ENCODE data around the gene ZMIZ1. TPM values are rescaled to one million over a fixed set of nuclear protein-coding genes. Genes with fewer than 3 reads are reported as not detected.
A peak's percentile ranks its signal among the peaks of the same experiment; 100 is the strongest.

ZMIZ1 gene
- total RNA-seq, 1 donor from 2014 or later: 93.9 TPM

- intact Hi-C loops (cut with micrococcal nuclease): no loop called here
- no peak for DNase-seq
- H3K27ac Mint-ChIP-seq: no peak overlapping the region
- H3K36me3 Mint-ChIP-seq (ENCODE audit: low read depth): no peaks in the 10 kb centered on the region
- H3K4me1 Mint-ChIP-seq: peaks cover 26% of the 10 kb centered on the region
- no peaks in the 10 kb centered on the region for H3K27me3 Mint-ChIP-seq
- peak; percentile 56 for ATAC-seq (ENCODE audit: low read depth)
- ChIA-PET CTCF (interaction anchor here (1.1 kb wide), 1 partner anchor 36 kb away, joined by 6 read pairs; no protein-coding TSS in a partner anchor), POLR2A (no interaction called here)
- H3K4me3 Mint-ChIP-seq: no peak overlapping the region
- H3K9me3 Mint-ChIP-seq: no peaks in the 10 kb centered on the region
- TF ChIP-seq CTCF (IDR thresholded peaks at IDR 0.05): no peak
Observed at GRCh38 chr10:79230850-79231249, 162.1 kb downstream of the ZMIZ1 start.

DNA sequence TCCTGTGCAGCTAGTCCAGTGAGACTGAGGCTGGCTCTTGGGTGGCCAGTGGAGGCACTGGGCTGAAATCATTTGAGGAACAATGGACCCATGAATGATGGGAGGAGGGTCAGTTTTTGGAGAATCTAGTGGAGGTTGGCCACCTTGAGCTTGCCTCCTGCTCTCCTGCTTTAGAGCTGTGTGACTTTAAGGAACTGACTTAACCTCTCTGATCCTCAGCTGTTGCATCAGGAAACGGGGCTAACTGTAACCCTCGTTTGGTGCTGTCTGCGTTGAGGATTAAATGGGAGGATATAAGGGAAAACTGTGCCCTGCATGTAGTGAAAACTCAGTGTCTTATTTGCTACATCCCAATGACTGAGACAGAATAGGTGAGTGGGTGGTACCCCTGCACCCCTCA, 163.1 kb downstream of the ZMIZ1 start:
- Mint-ChIP-seq H3K9me3 (no peaks in the 10 kb centered on the region), H3K4me3 (no peak overlapping the region), H3K4me1 (peaks cover 26% of the 10 kb centered on the region), H3K27ac (no peak overlapping the region), H3K27me3 (no peaks in the 10 kb centered on the region), H3K36me3 (ENCODE audit: low read depth) (no peaks in the 10 kb centered on the region)
- DNase-seq (no peak), ATAC-seq (ENCODE audit: low read depth) (no peak)
- ChIA-PET CTCF (no interaction called here), POLR2A (interaction anchor here (0.7 kb wide), 1 partner anchor 19 kb away, joined by 3 read pairs; no protein-coding TSS in a partner anchor)
- TF ChIP-seq CTCF (IDR thresholded peaks at IDR 0.05): no peak
- intact Hi-C loops (cut with micrococcal nuclease): no loop called here

GRCh38 chr10:79232864-79233263, 164.1 kb downstream of the ZMIZ1 start:
- DNase-seq (no peak), ATAC-seq (ENCODE audit: low read depth) (no peak)
- Mint-ChIP-seq H3K27ac (no peak overlapping the region), H3K27me3 (no peaks in the 10 kb centered on the region), H3K36me3 (ENCODE audit: low read depth) (no peaks in the 10 kb centered on the region), H3K4me3 (no peak overlapping the region), H3K9me3 (no peaks in the 10 kb centered on the region), H3K4me1 (peaks cover 24% of the 10 kb centered on the region)
- intact Hi-C loops (cut with micrococcal nuclease): loop anchor here (1.0 kb wide), 1 partner anchor 9 kb away; no protein-coding TSS in a partner anchor
- ChIA-PET POLR2A (no interaction called here), CTCF (no interaction called here)
- no peak for TF ChIP-seq CTCF (IDR thresholded peaks at IDR 0.05)

DNA sequence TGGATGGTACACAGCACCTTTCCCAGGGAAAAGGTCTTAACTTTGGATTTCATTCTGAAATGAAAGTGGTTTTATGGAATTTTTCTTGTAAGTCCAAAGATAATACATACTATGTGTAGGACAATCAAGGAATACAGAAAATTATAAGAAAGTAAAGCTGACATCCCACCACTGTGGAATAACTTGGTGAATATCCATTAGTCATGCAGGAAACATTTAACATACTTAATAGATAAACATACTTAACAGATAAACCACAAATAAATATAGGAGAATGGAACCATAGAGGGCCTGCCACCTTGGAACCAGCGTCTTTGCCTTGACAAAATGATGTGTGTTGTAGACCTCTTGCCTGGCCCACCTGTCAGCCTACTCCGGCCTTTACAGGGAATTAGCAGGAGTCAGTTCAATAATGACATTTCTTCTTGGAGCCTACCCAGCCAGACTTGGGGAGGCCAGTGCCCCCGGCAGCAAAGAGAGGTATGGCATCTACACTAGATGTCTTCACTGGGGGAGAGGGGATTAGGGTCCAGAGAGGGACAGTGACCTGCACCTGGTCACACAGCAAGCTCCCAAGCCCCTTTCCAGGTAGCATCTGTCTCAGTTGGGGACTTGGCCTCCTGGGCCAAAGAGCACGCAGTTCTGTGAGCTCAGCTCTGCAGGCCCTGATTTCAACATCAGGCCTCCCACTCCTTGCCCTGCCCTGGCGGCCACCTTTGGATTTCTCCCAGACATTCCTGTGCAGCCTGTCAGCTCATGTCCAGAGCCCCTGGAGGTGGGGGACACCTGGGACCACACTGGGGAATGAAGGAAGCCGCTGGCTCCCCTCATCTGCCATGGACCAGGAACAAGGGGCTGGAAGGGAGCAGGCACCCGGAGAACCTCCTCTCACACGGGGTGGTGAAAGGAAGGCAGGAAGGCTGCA, 165.9 kb downstream of the ZMIZ1 start:
- ATAC-seq (ENCODE audit: low read depth): no peak
- no peak overlapping the region for H3K27ac Mint-ChIP-seq
- H3K27me3 Mint-ChIP-seq: no peaks in the 10 kb centered on the region
- H3K4me1 Mint-ChIP-seq: peaks cover 12% of the 10 kb centered on the region
- H3K9me3 Mint-ChIP-seq: no peaks in the 10 kb centered on the region
- ChIA-PET POLR2A (interaction anchor here (0.8 to 1.5 kb wide), 2 partner anchors 8 to 31 kb away, joined by 3 read pairs; no protein-coding TSS in a partner anchor), CTCF (no interaction called here)
- no peak overlapping the region for H3K4me3 Mint-ChIP-seq
- no peak for TF ChIP-seq CTCF (IDR thresholded peaks at IDR 0.05)
- no peaks in the 10 kb centered on the region for H3K36me3 Mint-ChIP-seq (ENCODE audit: low read depth)
- DNase-seq: no peak
- intact Hi-C loops (cut with micrococcal nuclease): no loop called here

DNA sequence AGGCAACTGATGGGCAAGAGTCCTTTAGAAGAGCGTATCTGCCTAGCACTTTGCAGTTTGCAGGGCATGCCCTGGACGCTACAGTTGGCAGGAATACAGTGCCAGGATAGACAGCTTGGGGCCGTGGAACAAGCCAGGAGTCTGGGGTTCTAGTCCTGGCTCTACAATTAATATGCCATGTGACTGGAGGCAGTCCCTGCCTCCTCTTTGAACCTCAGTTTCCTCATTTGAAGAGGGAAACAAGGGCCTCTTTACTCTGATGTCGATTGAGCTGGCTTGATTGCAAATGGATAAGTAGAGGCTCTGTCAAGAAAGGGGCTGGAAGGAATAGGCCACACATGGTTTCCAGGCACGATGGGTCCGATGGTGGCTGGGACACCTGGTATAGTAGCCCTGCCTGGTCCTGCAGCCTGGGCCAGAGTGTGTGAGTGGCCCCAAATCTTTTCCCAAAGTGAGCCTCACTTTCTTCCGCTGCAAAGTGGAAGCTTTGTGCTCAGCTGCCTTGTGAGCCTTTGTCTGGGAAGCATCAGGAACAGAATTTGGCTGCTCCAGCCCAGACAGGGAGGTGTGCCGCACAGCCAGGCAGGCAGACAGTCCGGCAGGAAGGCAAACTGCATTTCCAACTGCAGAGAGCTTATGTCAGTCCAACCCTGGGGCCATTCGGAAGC, 167.1 kb downstream of the ZMIZ1 start:
- H3K4me1 Mint-ChIP-seq: peaks cover 5% of the 10 kb centered on the region
- no peaks in the 10 kb centered on the region for H3K27me3 Mint-ChIP-seq
- no peak for ATAC-seq (ENCODE audit: low read depth)
- no peak overlapping the region for H3K27ac Mint-ChIP-seq
- ChIA-PET POLR2A (interaction anchor here (1.5 kb wide), 1 partner anchor 30 kb away, joined by 3 read pairs; no protein-coding TSS in a partner anchor), CTCF (no interaction called here)
- intact Hi-C loops (cut with micrococcal nuclease): no loop called here
- H3K36me3 Mint-ChIP-seq (ENCODE audit: low read depth): no peaks in the 10 kb centered on the region
- no peak for TF ChIP-seq CTCF (IDR thresholded peaks at IDR 0.05)
- DNase-seq: no peak
- no peak overlapping the region for H3K4me3 Mint-ChIP-seq
- H3K9me3 Mint-ChIP-seq: no peaks in the 10 kb centered on the region
